HG02759 (cell line): ENCODE results near the gene CSNK2A2.
A peak's percentile ranks its signal among the peaks of the same experiment; 100 is the strongest.

Source experiments
- ATAC-seq: cut with Tn5 transposase; IDR thresholded peaks from one replicate; pipeline ENCODE4 v1.9.1; 2021; ENCODE audit warnings: mild to moderate bottlenecking, moderate library complexity; ENCODE audit not compliant: unreplicated experiment

The CSNK2A2 gene

DNA sequence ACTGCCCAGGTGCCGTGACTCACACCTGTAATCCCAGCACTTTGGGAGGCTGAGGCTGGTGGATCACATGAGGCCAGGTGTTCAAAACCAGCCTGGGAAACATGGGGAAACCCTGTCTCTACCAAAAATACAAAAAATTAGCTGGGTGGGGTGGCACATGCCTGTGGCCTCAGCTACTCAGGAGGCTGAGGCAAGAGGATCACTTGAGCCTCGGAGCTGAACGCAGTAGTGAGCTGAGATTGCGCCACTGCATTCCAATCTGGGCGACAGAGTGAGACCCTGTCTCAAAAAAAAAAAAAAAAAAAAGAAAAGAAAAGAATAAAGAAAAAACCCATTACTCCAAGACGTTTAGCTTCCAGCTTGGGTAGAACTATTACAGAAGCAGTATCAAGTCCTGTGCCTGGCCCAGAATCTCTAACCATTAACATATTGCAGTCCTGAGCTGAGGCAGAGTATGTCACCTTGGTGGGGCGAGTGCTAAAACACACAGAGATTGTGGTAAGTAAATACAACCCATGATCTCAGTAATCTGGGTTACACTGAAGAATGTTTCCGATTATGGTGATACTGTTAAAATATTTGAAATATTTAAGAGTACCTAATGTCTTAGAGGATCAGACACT, 45.5 kb downstream of the CSNK2A2 start:
- ATAC-seq, result no peak

DNA sequence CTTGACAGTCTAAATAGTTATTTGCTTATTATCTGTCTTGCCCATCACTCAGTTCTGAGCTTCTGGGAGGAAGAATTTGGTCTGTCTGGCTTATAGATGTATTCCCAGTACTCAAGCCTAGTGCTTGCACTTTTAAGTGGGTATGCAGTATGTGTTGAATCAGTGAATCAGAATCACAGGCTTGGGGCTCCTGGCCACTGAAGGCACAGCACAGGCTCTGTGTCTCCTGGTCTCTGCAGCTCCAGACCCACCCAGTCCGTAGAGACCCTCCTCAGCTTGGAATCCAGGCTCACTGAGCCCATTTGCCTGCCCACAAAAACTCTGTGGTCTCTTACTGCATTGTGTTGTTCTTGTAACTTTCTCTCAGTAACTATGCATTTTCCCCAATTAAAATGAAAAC, 49.4 kb downstream of the CSNK2A2 start:
- ATAC-seq, result no peak

DNA sequence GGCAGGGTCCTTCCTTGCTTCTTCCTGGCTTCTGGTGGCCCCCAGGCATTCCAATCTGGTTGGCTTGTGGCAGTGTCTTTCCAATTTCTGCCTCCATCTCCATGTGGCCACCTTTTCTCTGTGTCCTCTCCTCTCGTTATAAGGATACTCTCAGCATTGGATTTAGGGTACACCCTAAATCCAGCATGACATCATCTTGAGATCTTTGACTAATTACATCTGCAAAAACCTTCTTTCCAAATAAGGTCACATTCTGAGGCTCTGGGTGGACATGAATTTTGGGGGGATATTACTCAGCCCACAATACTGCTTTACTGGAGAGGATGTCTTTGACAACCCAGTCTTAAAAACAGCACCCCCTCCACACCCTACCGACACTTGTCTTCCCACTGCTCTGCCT, 49.8 kb downstream of the CSNK2A2 start:
- ATAC-seq, result no peak

DNA sequence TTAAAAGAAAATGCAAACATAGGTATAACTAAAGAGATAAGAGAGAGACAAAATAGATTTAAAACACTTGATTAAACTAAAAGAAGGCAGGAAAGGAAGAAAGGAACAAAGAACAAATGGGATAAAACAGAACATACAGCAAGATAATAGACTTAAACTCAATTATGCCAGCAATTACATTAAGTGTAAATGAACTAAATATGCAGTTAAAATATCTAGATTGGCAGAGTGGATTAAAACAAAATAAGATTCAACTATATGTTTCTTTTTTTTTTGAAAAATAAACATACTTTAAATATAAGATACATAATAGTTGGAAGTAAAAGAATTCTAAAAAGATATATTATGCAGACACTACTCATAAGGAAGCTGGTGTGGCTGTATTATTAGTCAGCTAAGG, 59.1 kb downstream of the CSNK2A2 start:
- ATAC-seq, result no peak

DNA sequence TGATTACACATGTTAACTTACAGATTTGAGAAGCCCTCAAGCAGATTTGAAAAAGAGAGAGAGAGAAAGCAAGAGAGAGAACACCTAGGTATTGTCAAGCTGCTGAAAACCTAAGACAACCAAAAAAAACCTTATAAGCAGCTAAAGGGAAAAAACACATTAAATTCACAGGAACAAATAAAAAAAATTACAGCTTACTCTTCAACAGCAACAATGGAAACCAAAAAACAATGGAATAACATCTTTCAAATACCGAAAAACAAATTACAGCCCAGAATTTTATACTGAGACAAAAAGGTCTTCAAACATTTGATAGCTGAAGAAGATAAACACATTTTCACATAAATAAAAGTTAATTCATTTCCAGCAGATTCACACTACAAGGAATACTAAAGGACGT, 60.3 kb downstream of the CSNK2A2 start:
- no peak for ATAC-seq

DNA sequence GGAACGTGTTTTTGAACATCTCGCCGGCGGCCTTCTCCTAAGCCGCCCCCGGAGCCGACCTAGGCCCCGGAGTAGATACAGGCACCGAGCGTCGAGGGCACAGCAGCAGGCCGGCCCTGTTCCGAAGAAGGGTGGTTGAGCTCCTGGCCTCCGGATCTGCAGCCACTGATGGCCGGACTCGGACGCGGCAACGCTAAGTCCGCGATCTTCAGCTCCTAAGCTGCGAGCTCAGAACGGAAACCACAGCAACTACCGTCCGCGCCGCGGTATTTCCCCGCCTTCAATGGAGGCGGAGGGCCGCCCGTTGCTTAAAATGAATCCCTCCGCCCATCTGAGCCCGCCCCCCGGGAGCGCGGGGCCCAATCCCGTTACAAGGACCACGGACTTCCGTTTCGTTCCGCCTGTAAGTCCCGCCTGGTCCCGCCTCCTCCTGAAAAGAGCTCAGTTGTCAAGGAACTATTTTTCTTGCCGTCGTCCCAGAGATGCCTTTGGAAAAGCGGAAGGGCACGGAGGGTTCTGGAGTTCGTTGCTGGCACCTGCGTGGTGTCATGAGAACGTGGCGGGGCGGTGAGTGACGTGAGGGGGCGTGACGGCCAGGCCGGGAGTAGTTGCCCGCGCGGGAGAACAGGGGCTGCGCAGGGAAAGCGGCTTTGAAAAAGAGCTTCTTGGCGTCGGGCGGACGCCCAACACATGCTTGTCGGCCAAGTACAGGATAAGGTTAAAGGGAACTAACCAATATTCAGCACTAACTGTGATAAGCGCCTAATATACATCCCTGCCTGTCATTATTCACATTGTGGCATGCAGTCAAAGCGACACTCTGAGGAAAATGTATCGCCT, 68.6 kb downstream of the CSNK2A2 start, which contains the start of gene CFAP20:
Gene CFAP20 (minus strand): TSS at position 285 of the 840 bp plus-strand sequence. CDS start 266 bp downstream, at position 19.
- ATAC-seq, result peak; percentile 91

DNA sequence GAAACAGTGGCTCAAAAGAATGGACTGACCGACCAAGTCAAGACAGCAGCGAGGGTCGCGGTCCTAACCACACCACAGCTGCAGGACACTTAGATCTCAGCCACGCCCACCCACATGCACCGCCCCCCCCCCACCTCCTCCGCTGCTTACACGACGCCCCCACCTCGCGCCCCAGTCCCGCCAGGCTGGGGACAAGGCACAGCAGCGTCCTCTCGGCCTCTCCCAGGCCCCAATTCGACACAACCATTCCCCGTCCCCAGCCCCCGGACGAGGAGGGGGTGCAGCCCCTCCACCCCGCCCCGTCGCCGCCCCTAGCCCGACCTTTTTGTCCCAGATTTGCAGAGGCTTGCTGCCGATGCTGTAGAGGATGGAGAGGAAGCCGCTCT, 69.2 kb downstream of the CSNK2A2 start:
- peak; percentile 4 for ATAC-seq

DNA sequence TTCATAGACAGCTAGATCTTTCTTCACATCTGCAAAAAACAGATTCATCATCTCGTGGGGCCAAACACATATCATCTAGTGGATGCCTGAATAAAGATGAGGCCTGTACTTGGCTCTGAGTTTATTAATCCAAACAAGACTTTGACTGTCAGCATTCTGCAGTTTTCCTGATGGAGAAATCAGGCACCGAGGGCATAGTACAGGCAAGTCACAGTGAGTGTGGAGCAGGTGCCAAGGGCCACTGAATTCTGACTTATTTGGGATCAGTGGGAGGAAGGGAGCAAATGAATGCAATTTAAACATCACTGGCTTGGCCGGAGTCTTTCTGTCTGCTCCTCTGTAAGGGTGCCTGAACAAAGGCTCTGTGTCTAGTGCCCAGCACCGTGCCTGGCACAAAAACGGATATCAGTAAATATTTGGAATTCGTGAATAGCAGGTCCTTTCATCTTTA, 69.7 kb downstream of the CSNK2A2 start:
- ATAC-seq, result no peak

DNA sequence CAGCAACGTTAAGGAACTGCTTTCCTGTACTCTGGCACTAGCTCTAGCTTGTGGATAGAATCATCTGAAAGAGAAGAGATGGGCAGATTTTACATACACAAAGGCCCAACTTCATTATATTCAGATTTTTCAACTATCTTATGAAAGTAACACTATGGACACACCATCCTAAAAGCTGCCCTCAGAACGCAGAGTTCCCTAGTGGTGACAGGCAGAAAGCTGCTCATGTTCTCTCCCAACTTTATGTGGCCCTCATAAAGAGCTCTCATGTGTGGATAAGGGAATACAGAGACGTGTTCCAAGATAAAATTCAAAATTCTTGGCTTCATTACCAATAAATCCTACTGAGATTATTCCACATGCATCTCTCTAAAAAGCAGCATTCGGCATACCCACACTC, 70.3 kb downstream of the CSNK2A2 start:
- ATAC-seq, result no peak

DNA sequence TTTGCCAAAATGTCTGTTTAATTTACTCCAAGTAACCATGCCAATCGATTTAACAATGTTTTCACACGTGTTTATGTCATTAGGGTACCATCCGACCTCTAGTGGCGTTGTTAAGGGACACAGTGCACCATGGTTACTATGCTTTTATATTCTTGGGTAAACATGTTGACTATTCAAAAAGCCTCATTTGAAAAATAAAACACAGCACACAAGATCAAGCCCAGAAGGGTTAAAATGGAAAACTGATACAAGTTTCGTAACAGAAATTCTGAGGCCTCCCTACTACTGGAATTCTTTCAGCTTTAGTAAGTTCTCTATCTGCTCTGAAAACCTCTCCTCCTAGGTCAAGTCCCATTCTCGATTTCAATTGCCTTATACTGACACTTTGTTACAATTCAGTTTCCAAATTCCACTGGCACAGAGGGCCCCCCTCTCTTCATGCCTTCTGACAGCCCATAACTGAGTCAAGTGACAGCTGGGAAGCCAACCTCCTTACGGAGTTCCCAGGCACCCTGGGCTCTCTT, 70.8 kb downstream of the CSNK2A2 start:
- no peak for ATAC-seq

DNA sequence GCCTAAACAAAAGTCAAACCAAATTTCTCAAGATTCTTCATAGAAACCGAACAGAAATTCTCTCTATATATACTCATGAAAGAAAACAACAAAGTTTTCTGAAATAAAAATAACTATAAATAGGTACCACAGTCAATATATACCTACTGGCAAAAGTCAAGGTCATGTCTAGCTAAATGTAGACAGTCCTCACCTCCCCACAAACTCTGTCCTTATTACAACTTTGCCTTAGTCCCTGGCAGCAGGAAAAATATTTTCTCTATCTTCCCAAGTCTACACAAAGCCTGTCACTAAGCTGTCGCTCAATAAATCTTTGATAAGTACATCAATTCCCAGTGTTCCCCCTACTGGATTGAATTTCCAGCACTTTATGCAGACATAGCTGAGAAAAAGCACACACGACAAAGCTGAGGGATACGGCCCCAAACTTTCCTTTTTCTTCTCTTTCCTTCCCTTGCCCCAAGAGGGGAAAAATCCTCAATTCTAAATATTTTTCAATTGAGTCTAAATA, 71.4 kb downstream of the CSNK2A2 start:
- ATAC-seq, result no peak

DNA sequence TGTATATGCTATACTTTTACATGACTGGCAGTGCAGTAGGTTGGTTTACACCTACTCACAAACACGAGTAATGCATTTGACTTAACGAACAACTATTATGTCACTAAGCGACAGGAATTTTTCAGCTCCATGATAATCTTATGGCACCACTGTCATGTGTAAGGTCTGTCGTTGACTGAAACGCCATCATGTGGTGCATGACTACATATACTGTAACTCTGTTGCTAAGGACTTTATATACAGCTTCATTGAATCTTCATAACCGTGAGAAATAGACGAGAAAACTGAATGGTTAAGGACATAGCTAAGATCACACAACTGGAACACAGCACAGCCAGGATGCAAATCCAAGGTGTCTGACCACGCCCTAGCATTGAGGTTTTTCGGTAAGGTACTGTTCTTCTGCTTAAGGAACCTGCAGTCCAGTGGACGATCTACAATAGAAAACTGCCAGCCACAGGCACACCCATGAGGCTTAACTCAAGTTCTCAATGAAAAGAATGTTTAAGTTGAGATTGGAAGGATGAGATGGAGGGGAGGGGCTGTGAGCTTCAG, 72.0 kb downstream of the CSNK2A2 start:
- ATAC-seq, result no peak

DNA sequence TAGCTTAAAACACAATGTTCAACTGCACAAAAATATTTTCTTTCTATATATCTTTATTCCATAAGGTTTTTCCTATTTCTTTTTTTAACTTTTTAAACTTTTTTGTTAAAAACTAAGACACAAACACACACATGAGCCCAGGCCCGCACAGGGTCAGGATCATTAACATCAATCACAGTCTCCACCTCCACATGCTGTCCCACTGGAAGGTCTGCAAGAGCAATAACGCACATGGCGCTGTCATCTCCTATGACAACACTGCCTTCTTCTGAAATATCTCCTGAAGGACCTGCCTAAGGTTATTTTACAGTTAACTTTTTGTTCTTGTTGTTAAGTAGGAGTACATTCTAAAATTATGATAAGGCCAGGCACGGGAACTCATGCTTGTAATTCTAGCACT, 72.9 kb downstream of the CSNK2A2 start:
- ATAC-seq, result no peak

DNA sequence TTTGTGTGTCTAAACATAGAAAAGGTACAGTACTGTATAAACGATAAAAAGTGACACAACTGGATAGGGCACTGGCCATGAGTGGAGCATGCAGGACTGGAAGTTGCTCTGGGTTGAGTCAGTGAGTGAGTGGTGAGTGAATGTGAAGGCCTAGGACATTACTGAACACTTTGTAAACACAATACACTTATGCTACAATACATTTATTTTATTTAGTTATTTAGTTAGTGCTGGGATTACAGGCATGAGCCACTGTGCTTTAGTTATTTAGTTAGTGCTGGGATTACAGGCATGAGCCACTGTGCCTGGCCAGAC, 73.3 kb downstream of the CSNK2A2 start:
- no peak for ATAC-seq

DNA sequence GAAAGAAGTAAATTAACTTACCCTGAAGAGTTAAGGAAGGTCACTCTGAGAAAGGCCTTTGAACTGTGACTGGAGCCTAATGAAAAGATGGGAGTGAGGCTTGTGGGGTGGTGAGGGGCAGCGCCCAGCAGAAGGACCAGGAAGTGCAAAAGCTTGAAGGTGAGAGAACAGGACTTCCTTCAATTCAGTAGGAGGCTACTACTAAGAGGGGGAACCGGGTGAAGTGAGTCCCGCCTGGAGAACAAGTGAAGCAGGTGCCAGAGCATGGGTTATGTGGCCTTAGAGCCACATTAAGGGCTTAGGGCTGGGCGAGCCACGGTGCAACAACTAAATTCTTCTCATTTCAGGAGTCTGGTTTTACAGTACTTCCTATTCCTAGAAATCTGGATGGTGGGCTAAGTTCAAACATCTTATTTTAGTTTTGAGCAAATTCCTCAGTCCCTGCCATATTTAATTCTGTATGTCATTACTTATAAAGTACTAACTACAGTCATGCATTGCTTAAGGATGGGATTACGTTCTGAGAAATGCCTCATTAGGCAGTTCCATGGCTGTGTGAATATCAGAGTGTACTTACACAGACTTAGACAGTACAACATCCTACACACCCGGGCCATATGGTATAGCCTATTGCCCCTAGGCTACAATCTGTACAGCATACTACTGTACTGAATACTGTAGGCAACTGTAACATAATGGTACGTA, 73.9 kb downstream of the CSNK2A2 start:
- ATAC-seq, result no peak

DNA sequence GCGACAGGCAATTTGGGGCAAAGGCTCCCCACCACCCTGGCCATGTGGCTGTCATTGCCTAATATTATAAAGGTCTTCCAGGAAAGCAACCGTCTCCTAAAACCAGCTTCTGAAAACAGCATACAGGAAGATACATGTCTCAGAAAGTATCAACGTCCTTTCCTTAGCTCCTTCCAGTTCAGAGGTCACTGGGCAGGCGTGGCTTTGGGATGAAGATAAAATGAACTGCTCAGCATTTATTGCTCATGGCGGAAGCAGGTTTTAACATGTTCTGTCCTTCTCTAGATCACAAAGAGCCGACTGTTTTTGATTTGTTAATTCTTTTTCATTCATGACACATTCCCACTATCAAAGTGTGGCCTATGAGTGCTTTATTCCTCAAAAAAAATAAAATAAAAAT, 76.8 kb downstream of the CSNK2A2 start:
- no peak for ATAC-seq

DNA sequence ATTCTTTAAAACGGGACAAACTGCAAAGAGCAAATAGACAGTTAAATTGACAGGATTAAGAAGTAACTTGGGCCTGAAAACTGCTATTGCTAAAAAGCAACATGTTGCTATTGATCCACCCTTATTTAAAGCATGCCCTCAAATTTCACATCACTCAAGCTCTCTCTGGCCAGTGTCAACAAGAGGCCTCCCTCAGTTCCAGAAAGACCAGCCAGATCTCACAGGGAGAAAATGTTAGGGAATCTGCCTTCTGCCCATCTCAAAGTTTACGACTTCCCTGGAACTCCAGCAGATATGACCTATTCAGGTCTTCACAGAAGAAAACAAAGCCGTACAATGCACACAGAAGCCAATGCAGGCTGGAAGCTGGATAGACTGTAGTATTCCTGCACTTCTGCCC, 77.7 kb downstream of the CSNK2A2 start:
- ATAC-seq, result no peak

DNA sequence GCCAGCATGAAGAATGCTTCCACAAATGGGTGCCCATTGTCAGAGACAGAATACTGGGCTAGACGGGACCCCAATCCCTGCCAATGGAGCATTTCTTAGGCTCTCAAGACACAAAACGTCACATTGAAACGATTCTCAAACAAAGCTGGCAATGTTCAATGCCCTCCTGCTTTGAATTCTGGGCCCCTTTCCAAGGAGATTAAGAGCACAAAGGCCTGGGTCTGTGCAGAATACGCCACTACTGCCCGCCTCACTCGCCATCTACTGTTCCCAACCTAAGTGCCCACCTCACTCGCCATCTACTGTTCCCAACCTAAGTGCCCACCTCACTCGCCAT, 78.4 kb downstream of the CSNK2A2 start:
- ATAC-seq, result no peak

DNA sequence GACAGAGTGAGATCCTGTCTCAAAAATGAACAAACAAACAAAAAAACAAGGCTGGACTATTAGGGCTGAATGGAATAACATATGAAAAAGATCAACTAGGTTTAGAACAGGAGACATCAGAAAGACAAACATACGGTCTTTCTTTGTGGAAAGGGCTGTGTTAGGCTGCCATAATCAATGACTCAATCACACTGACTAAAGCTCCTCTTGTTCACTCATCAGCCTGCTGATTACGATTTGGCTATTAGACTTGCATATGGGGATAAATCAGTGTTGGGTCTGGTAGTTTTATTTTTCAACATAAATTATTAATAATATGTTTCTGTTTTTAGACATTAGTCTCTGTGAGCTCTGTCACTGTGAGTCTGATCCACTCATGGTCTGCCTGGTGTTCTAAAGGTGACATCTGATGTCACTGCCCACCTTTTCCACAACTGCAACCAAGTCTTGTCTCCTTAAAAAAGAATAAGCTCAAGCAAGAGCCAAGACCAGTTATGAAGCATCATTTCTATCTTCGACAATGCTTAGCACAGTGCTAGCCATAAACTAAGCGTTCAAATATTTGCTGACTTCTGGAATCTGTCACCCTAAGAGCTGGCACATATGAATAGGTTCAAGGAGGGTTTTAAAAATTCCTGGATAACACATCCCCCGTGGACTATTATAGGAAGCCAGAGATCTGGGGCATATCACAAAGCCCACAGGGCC, 79.0 kb downstream of the CSNK2A2 start:
- ATAC-seq, result no peak

DNA sequence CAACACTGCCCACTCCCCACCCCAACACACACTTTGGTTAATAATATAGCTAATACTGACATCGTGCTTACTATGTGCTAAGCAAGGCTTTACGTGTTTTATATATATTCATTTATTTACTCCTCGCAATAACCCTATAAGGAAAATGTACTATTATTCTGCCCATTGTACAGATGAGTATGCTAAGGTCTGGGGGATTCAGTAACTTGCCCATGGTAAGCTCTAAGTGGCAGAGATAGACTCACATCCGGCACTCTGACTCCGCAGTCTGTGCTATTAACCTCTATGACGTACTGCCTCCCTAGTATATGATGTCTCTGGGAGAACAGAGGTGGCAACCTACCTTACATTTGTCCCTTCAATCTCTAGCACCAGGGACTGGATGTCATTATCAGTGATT, 81.4 kb downstream of the CSNK2A2 start:
- no peak for ATAC-seq

DNA sequence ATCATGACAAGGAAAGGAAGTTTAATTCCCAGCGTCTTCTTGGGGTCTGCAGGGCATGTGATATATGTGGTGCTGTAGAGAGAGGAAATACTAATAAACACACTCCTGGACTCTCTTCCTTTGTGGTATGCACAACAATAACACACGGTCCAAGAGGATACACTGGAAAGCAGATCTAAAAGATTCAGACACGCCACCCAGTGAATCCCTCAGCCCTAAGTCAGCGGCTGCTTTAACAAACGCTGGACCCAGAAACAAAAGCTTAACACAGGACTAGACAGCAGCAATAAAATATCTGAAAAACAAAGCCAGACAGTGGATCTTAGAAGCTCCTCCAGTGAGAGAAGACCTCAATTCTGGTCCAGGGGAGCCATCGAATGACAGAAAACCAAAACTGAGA, 81.8 kb downstream of the CSNK2A2 start:
- no peak for ATAC-seq
